Fibroblast of lung (primary cell): ENCODE data around the gene TTLL12. TPM values are rescaled to one million over a fixed set of nuclear protein-coding genes. Genes with fewer than 3 reads are reported as not detected.

Experiments used
- DNase-seq, 2 donors: peaks; one replicate each; pipeline versions ENCODE4 v3.0.0 to v3.0.0-alpha.2; 2010; ENCODE audit warnings: low read depth in 2 of 2
- H2AFZ ChIP-seq: 2 replicates; pipeline ENCODE4 v1.5.1; 2012; ENCODE audit warnings: low read length, control low read depth, inconsistent platforms
- H3K27ac ChIP-seq: 2 replicates; pipeline ENCODE4 v1.5.1; 2011; ENCODE audit warnings: low read length, control low read depth; ENCODE audit not compliant: insufficient read depth
- H3K27me3 ChIP-seq: 2 replicates; pipeline ENCODE4 v1.5.1; 2011; ENCODE audit warnings: mild to moderate bottlenecking, low read length; ENCODE audit not compliant: control insufficient read depth, insufficient read depth
- H3K36me3 ChIP-seq: 2 replicates; pipeline ENCODE4 v1.5.1; 2011; ENCODE audit warnings: low read length; ENCODE audit not compliant: control insufficient read depth, insufficient read depth
- H3K4me1 ChIP-seq: 2 replicates; pipeline ENCODE4 v1.5.1; 2011; ENCODE audit warnings: low read length; ENCODE audit not compliant: control insufficient read depth, insufficient read depth; ENCODE audit errors: extremely low read depth
- H3K4me2 ChIP-seq: 2 replicates; pipeline ENCODE4 v1.5.1; 2011; ENCODE audit warnings: low read length, control low read depth; ENCODE audit not compliant: insufficient read depth; ENCODE audit errors: extremely low read depth
- H3K4me3 ChIP-seq, 4 experiments: fragments of 200-600 bp in 1 of 4; sonication (generic) in 1 of 4; replicated peaks in 1 of 4; 2 replicates each; pipeline ENCODE4 v1.5.1; 2011 to 2016; ENCODE audit warnings: low read length in 4 of 4, low read depth in 3 of 4, mild to moderate bottlenecking in 3 of 4, control low read depth in 2 of 4, inconsistent platforms in 1 of 4, mixed read lengths in 1 of 4; ENCODE audit not compliant: insufficient read depth in 1 of 4; ENCODE audit errors: control extremely low read depth in 1 of 4
- H3K79me2 ChIP-seq: 2 replicates; pipeline ENCODE4 v1.5.1; 2012; ENCODE audit warnings: mild to moderate bottlenecking, low read length, inconsistent platforms; ENCODE audit not compliant: control insufficient read depth, insufficient read depth
- H3K9ac ChIP-seq: 2 replicates; pipeline ENCODE4 v1.5.1; 2011; ENCODE audit warnings: mild to moderate bottlenecking, low read length, control low read depth; ENCODE audit not compliant: insufficient read depth
- H3K9me3 ChIP-seq: 2 replicates; pipeline ENCODE4 v1.5.1; 2012; ENCODE audit warnings: low read depth, low read length; ENCODE audit not compliant: control insufficient read depth, insufficient read depth
- H4K20me1 ChIP-seq: 2 replicates; pipeline ENCODE4 v1.5.1; 2011; ENCODE audit warnings: low read length; ENCODE audit not compliant: control insufficient read depth, insufficient read depth; ENCODE audit errors: extremely low read depth
- CTCF ChIP-seq, 2 donors: IDR thresholded peaks in 1 of 2; conservative IDR thresholded peaks in 1 of 2; 1 replicate in 1 of 2; 2 replicates in 1 of 2; pipeline ENCODE4 v1.5.1; 2011 to 2012; ENCODE audit warnings: low read length in 2 of 2, control low read depth in 1 of 2, inconsistent platforms in 1 of 2, low read depth in 1 of 2, mild to moderate bottlenecking in 1 of 2
- EZH2 ChIP-seq: IDR thresholded peaks from 2 replicates; pipeline ENCODE4 v1.5.1; 2012; ENCODE audit warnings: low read length, control low read depth, mild to moderate bottlenecking; ENCODE audit errors: missing control alignments
- polyA plus RNA-seq, 2 donors: library from polyadenylated mRNA; depleted of rRNA in 1 of 2; stranded (reverse) in 1 of 2; unstranded in 1 of 2; fragments of >200 nt; gene quantifications; 2 replicates each; pipeline ENCODE4 v1.2.1, GENCODE V29; 2011 to 2012; ENCODE audit warnings: missing spikeins in 1 of 2
- total RNA-seq: library from RNA; depleted of rRNA; stranded (reverse); fragments of >200 nt; gene quantifications from 2 replicates; pipeline ENCODE4 v1.2.1, GENCODE V29; 2014

TTLL12 gene
- total and polyA plus RNA-seq, 2 donors (not counting 1 experiment from before 2014, with no cell fraction given) = 6.0 to 14.7 TPM

DNA sequence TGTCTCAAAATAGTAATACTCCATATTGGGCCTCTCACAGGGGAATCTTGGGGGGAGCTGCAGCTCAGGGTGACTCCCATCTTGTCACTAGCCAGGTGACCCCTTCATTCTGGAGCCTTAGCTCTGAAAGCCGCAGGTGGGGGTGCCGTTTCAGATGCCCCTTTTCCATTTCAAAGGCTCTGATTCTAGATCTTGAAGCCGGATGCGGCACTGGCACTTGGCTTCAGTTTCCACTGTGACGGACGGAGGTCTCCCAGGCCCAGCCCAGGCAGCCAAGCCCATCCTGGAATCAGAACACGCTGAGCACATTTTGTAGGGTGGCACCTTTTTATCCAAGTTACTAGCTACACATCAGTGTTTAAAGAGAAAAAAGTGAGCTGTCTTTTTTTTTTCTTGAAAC, 70.0 kb downstream of the TTLL12 start:
- Histone ChIP-seq H3K4me3 (no peak overlapping the region), H3K4me2 (no peak overlapping the region), H3K9me3 (no peaks in the 10 kb centered on the region), H2AFZ (no peak overlapping the region), H3K4me1 (no peaks in the 10 kb centered on the region), H3K9ac (no peak overlapping the region), H3K36me3 (no peaks in the 10 kb centered on the region), H3K27me3 (peaks cover 9% of the 10 kb centered on the region), H4K20me1 (no peaks in the 10 kb centered on the region), H3K27ac (no peak overlapping the region), H3K79me2 (no peaks in the 10 kb centered on the region)
- no peak for DNase-seq
- TF ChIP-seq EZH2 = no peak
- no peak for TF ChIP-seq CTCF (conservative IDR thresholded peaks at IDR 0.05 in 1 of 2, IDR thresholded peaks at IDR 0.05 in 1 of 2; ENCODE audit: low read depth in 1 of 2, low read length in 2 of 2)

Other genes with a start within 250 kb of the TTLL12 start
- 25.4 and 30.1 TPM in 2 replicates for gene PACSIN2, start 172.0 kb downstream of the TTLL12 start, total RNA-seq
- 41.4 and 55.3 TPM in 2 replicates for gene PACSIN2, start 172.0 kb downstream of the TTLL12 start, polyA plus RNA-seq
- 13.4 and 15.7 TPM in 2 replicates for gene TTLL1, start 97.7 kb downstream of the TTLL12 start, total RNA-seq
- gene TTLL1, start 97.7 kb downstream of the TTLL12 start, polyA plus RNA-seq = 11.7 and 15.8 TPM in 2 replicates
- gene BIK, start 76.4 kb downstream of the TTLL12 start, total RNA-seq = not detected in 2 replicates
- gene BIK, start 76.4 kb downstream of the TTLL12 start, polyA plus RNA-seq = not detected in 2 replicates
- gene MCAT, start 43.7 kb downstream of the TTLL12 start, total RNA-seq = 8.4 and 8.5 TPM in 2 replicates
- gene MCAT, start 43.7 kb downstream of the TTLL12 start, polyA plus RNA-seq = 9.3 and 12.1 TPM in 2 replicates
- gene TSPO, start 35.6 kb downstream of the TTLL12 start, total RNA-seq = 179 and 243 TPM in 2 replicates
- gene TSPO, start 35.6 kb downstream of the TTLL12 start, polyA plus RNA-seq = 47.5 and 67.1 TPM in 2 replicates
- 0.17 and 0.51 TPM in 2 replicates for gene SCUBE1, start 156.2 kb upstream of the TTLL12 start, total RNA-seq
- not detected in 2 replicates for gene SCUBE1, start 156.2 kb upstream of the TTLL12 start, polyA plus RNA-seq
- gene MPPED1, start 224.9 kb upstream of the TTLL12 start, total RNA-seq = not detected in 2 replicates
- gene MPPED1, start 224.9 kb upstream of the TTLL12 start, polyA plus RNA-seq = not detected in 2 replicates